Measurements from ENCODE around the gene ETV1.

- TF ChIP-seq, protein P1, sequence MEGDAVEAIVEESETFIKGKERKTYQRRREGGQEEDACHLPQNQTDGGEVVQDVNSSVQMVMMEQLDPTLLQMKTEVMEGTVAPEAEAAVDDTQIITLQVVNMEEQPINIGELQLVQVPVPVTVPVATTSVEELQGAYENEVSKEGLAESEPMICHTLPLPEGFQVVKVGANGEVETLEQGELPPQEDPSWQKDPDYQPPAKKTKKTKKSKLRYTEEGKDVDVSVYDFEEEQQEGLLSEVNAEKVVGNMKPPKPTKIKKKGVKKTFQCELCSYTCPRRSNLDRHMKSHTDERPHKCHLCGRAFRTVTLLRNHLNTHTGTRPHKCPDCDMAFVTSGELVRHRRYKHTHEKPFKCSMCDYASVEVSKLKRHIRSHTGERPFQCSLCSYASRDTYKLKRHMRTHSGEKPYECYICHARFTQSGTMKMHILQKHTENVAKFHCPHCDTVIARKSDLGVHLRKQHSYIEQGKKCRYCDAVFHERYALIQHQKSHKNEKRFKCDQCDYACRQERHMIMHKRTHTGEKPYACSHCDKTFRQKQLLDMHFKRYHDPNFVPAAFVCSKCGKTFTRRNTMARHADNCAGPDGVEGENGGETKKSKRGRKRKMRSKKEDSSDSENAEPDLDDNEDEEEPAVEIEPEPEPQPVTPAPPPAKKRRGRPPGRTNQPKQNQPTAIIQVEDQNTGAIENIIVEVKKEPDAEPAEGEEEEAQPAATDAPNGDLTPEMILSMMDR (IDR thresholded peaks at IDR 0.05) = no peak
- TF ChIP-seq POLR2AphosphoS5 (IDR thresholded peaks at IDR 0.05) = no peak
- TF ChIP-seq POLR2A (IDR thresholded peaks at IDR 0.05) = no peak
- no peak for TF ChIP-seq EP300 (IDR thresholded peaks at IDR 0.05)
Measured at GRCh38 chr7:13894377-13894776, 95.1 kb downstream of the ETV1 start.

Measured in upper lobe of left lung (tissue), 4 donors.